Right atrium auricular region (tissue), 2 donors: ENCODE data around the gene OVCA2. TPM values are rescaled to one million over a fixed set of nuclear protein-coding genes. Genes with fewer than 3 reads are reported as not detected.

Source experiments
- DNase-seq: peaks from one replicate; pipeline ENCODE4 v3.0.0-alpha.2; 2019; ENCODE audit warnings: low spot score
- H3K27ac ChIP-seq, 2 donors: fragments of 200-600 bp; sonication (generic); 1 replicate in 1 of 2; 2 replicates in 1 of 2; pipeline ENCODE4 v1.5.1; 2016 to 2019
- H3K27me3 ChIP-seq, 2 donors: fragments of 200-600 bp; sonication (generic); one replicate each; pipeline versions ENCODE4 v1.5.1 to v1.6.0; 2017 to 2019
- H3K36me3 ChIP-seq: fragments of 200-600 bp; sonication (generic); one replicate; pipeline ENCODE4 v1.5.1; 2016
- H3K4me1 ChIP-seq, 2 donors: fragments of 200-600 bp; sonication (generic); one replicate each; pipeline versions ENCODE4 v1.5.1 to v1.6.0; 2017 to 2019
- H3K4me3 ChIP-seq, 2 donors: fragments of 200-600 bp; sonication (generic); 1 replicate in 1 of 2; 2 replicates in 1 of 2; pipeline ENCODE4 v1.5.1; 2017 to 2019; ENCODE audit warnings: mild to moderate bottlenecking in 1 of 2, moderate library complexity in 1 of 2
- H3K9me3 ChIP-seq, 2 donors: fragments of 200-600 bp; sonication (generic); one replicate each; pipeline ENCODE4 v1.5.1; 2019
- CTCF ChIP-seq, 2 donors: fragments of 200-600 bp; sonication (generic); IDR thresholded peaks; one replicate each; pipeline ENCODE4 v1.5.1; 2019; ENCODE audit warnings: antibody characterized with exemption in 2 of 2
- total RNA-seq, 2 donors: library from RNA; depleted of rRNA; stranded (reverse); fragments of >200 nt; gene quantifications; one replicate each; pipeline ENCODE4 v1.1.0, GENCODE V29; 2016

The OVCA2 gene
- total RNA-seq, 2 donors from 2014 or later: 29.6 to 31.7 TPM

GRCh38 chr17:2034157-2034556 lies 7.7 kb upstream of the OVCA2 start:
- Histone ChIP-seq H3K27ac (no peak overlapping the region), H3K9me3 (no peaks in the 10 kb centered on the region), H3K4me3 (no peak overlapping the region), H3K4me1 (peaks cover 0 to 17% of the 10 kb centered on the region in 2 donors), H3K36me3 (peaks cover 37% of the 10 kb centered on the region), H3K27me3 (no peaks in the 10 kb centered on the region)
- TF ChIP-seq CTCF (IDR thresholded peaks at IDR 0.05): no peak
- DNase-seq: no peak

DNA sequence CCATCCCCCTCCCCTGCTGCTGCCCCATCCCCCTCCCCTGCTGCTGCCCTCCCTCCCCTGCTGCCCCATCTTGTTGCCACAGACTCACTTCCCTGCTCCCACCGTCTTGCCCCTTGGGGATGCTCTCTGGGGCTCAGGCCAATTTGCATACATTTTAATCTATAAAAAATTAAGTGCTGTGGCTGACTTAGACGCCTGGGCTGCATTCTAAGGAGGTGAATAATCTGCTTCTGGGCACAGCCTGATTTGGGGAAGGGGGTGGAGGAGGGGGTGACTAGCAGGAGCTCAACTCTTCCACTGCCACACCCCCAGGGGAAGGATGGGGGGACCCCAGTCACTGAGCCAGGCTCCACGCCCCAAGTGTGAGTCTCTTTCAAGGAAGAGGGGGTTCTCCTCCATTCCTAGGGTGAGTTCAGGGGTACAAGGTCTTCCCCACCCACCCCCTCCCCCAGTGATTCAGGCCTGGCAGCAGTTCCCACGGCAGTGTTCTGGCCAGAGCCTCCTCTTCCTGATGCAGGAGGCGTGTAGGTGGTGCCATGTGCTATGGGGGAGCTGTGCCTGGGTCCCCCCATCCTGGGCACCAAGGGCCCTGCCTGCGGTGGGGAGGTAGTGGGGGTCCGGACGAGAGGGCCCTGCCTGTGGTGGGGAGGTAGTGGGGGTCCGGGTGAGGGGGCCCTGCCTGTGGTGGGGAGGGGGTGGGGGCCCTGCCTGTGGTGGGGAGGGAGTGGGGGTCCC lies 6.8 kb upstream of the OVCA2 start:
- Histone ChIP-seq H3K27me3 (no peaks in the 10 kb centered on the region), H3K9me3 (no peaks in the 10 kb centered on the region), H3K4me1 (peaks cover 0 to 12% of the 10 kb centered on the region in 2 donors), H3K27ac (no peak overlapping the region), H3K4me3 (no peak overlapping the region), H3K36me3 (peaks cover 37% of the 10 kb centered on the region)
- TF ChIP-seq CTCF (IDR thresholded peaks at IDR 0.05): no peak
- DNase-seq: no peak

DNA sequence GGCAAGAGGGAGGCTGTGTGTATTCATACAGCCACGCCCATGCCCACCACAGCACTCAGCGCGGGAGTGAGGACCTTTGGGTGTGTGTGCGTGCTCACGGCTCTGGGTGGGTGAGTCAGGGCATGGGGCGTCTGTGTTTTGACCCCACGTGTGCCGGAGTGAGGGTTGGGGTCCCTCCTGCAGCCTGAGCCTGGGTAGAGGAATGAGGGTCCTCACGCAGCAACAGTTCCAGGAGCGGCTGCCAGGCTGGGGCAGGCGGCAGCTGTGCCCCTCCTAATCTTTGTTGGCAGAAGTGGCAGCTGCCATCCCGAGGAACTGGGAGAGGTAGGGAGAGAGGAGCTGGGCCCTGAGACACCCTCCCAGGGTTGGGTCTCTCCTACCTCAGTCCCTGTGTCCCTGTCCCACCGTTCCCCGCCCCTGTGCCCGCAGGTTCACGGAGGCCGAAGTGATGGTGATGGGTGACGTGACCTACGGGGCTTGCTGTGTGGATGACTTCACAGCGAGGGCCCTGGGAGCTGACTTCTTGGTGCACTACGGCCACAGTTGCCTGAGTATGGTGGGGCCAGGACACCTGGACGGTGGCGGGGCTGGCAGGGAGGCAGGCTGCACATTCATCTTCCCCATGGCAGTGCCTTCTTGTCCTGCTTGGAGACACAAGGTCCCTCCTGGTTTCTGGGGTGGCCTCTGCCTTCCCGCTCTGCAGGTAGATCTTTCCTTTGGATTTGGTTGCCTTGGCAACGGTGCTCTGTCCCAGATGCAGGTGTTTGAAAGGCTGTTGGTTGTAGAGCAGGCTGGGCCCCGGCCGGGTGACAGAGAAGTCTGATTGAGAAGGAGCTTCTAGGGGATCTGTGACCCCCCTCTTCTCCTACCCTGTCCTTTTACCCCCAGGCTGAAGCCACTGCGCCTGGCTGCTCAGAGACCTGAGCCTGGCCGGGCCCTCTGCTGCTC lies 6.0 kb upstream of the OVCA2 start:
- no peak for TF ChIP-seq CTCF (IDR thresholded peaks at IDR 0.05)
- Histone ChIP-seq H3K27me3 (no peaks in the 10 kb centered on the region), H3K4me3 (no peak overlapping the region), H3K4me1 (peaks cover 0 to 12% of the 10 kb centered on the region in 2 donors), H3K27ac (no peak overlapping the region), H3K36me3 (peaks cover 37% of the 10 kb centered on the region), H3K9me3 (no peaks in the 10 kb centered on the region)
- DNase-seq: no peak

- no peak for TF ChIP-seq CTCF (IDR thresholded peaks at IDR 0.05)
- Histone ChIP-seq H3K4me3 (no peak overlapping the region), H3K4me1 (peaks cover 0 to 11% of the 10 kb centered on the region in 2 donors), H3K36me3 (peaks cover 37% of the 10 kb centered on the region), H3K27me3 (no peaks in the 10 kb centered on the region), H3K9me3 (no peaks in the 10 kb centered on the region), H3K27ac (no peak overlapping the region)
- DNase-seq: no peak
Measured at GRCh38 chr17:2037155-2037554, 4.7 kb upstream of the OVCA2 start.

GRCh38 chr17:2040219-2040827 lies 1.5 kb upstream of the OVCA2 start:
- H3K36me3 ChIP-seq: peaks cover 48% of the 10 kb centered on the region
- peak overlapping the region in 1 of 2 donors; percentile 96 for H3K27ac ChIP-seq
- no peaks in the 10 kb centered on the region for H3K27me3 ChIP-seq
- no peak overlapping the region for H3K4me3 ChIP-seq
- no peak for TF ChIP-seq CTCF (IDR thresholded peaks at IDR 0.05)
- no peaks in the 10 kb centered on the region for H3K9me3 ChIP-seq
- DNase-seq: no peak
- peaks cover 0 to 34% of the 10 kb centered on the region in 2 donors for H3K4me1 ChIP-seq
